Measurements from ENCODE around the gene ITM2A. TPM values are rescaled to one million over a fixed set of nuclear protein-coding genes. Genes with fewer than 3 reads are reported as not detected.
A peak's percentile ranks its signal among the peaks of the same experiment; 100 is the strongest.

The ITM2A gene
- total RNA-seq, 2 donors from 2014 or later = 22.4 to 23.0 TPM

GRCh38 chrX:79371101-79371500, 4.0 kb upstream of the ITM2A start:
- no peaks in the 10 kb centered on the region for H3K27me3 ChIP-seq (replicated peaks; ENCODE audit: insufficient read depth)
- no peak for DNase-seq (ENCODE audit: low spot score)
- H3K4me3 ChIP-seq = no peak overlapping the region
- H3K9me3 ChIP-seq = no peaks in the 10 kb centered on the region
- intact Hi-C loops (cut with DNase I) = no loop called here
- no peak for TF ChIP-seq POLR2AphosphoS5 (IDR thresholded peaks at IDR 0.05)
- no peak for TF ChIP-seq CTCF (IDR thresholded peaks at IDR 0.05)
- TF ChIP-seq POLR2A (IDR thresholded peaks at IDR 0.05) = no peak
- 25% methylated on average over 2 of the region's 2 CpGs for WGBS
- H3K4me1 ChIP-seq (replicated peaks) = no peaks in the 10 kb centered on the region
- H3K36me3 ChIP-seq = no peaks in the 10 kb centered on the region
- H3K27ac ChIP-seq = no peak overlapping the region

GRCh38 chrX:79369871-79370270, 2.7 kb upstream of the ITM2A start:
- intact Hi-C loops (cut with DNase I) = no loop called here
- H3K36me3 ChIP-seq = no peaks in the 10 kb centered on the region
- WGBS = 86% methylated on average over 1 of the region's 1 CpG
- H3K27ac ChIP-seq = no peak overlapping the region
- TF ChIP-seq CTCF (IDR thresholded peaks at IDR 0.05) = no peak
- no peak for TF ChIP-seq POLR2A (IDR thresholded peaks at IDR 0.05)
- no peak for TF ChIP-seq POLR2AphosphoS5 (IDR thresholded peaks at IDR 0.05)
- no peak overlapping the region for H3K4me3 ChIP-seq
- H3K4me1 ChIP-seq (replicated peaks) = no peaks in the 10 kb centered on the region
- DNase-seq (ENCODE audit: low spot score) = no peak
- no peaks in the 10 kb centered on the region for H3K9me3 ChIP-seq
- no peaks in the 10 kb centered on the region for H3K27me3 ChIP-seq (replicated peaks; ENCODE audit: insufficient read depth)

GRCh38 chrX:79368441-79368840, 1.3 kb upstream of the ITM2A start:
- DNase-seq (ENCODE audit: low spot score) = no peak
- no peaks in the 10 kb centered on the region for H3K4me1 ChIP-seq (replicated peaks)
- intact Hi-C loops (cut with DNase I) = no loop called here
- TF ChIP-seq POLR2AphosphoS5 (IDR thresholded peaks at IDR 0.05) = no peak
- no peak overlapping the region for H3K27ac ChIP-seq
- H3K36me3 ChIP-seq = no peaks in the 10 kb centered on the region
- no peaks in the 10 kb centered on the region for H3K27me3 ChIP-seq (replicated peaks; ENCODE audit: insufficient read depth)
- H3K4me3 ChIP-seq = no peak overlapping the region
- WGBS = 92% methylated on average over 6 of the region's 6 CpGs
- H3K9me3 ChIP-seq = no peaks in the 10 kb centered on the region

- H3K4me1 ChIP-seq (replicated peaks) = no peaks in the 10 kb centered on the region
- DNase-seq (ENCODE audit: low spot score) = no peak
- intact Hi-C loops (cut with DNase I) = no loop called here
- TF ChIP-seq POLR2A (IDR thresholded peaks at IDR 0.05) (no peak), CTCF (IDR thresholded peaks at IDR 0.05) (no peak), POLR2AphosphoS5 (IDR thresholded peaks at IDR 0.05) (no peak)
- H3K36me3 ChIP-seq = no peaks in the 10 kb centered on the region
- no peak overlapping the region for H3K27ac ChIP-seq
- no peak overlapping the region for H3K4me3 ChIP-seq
- no peaks in the 10 kb centered on the region for H3K27me3 ChIP-seq (replicated peaks; ENCODE audit: insufficient read depth)
- no peaks in the 10 kb centered on the region for H3K9me3 ChIP-seq
- 44% methylated on average over 3 of the region's 3 CpGs for whole genome bisulfite sequencing
Measured at GRCh38 chrX:79367907-79368306, 773 bp upstream of the ITM2A start.

- Histone ChIP-seq H3K27ac (no peak overlapping the region), H3K9me3 (no peaks in the 10 kb centered on the region), H3K4me3 (peak overlapping the region; percentile 18 to 27), H3K27me3 (replicated peaks; ENCODE audit: insufficient read depth) (no peaks in the 10 kb centered on the region), H3K4me1 (replicated peaks) (no peaks in the 10 kb centered on the region), H3K36me3 (no peaks in the 10 kb centered on the region)
- DNase-seq (ENCODE audit: low spot score) = no peak
- 0% methylated on average over 1 of the region's 6 CpGs for WGBS
- intact Hi-C loops (cut with DNase I) = no loop called here
- TF ChIP-seq CTCF (IDR thresholded peaks at IDR 0.05) (no peak), POLR2AphosphoS5 (IDR thresholded peaks at IDR 0.05) (no peak), POLR2A (IDR thresholded peaks at IDR 0.05) (no peak)
Measured at GRCh38 chrX:79366556-79366872, 620 bp downstream of the ITM2A start.

All from prostate gland (tissue), 2 donors.